ENCODE measurements around the gene NCF1. TPM values are rescaled to one million over a fixed set of nuclear protein-coding genes. Genes with fewer than 3 reads are reported as not detected.
"Not testable (repeated sequence)": the region's sequence is repeated elsewhere in the genome, so short reads cannot be mapped to it uniquely, and the experiment has no call there.

NCF1 gene
- total RNA-seq, 1 experiment from 2014 or later, result not detected

GRCh38 chr7:74783595-74783994 is 9.8 kb downstream of the NCF1 start:
- CTCF ChIA-PET; BruUV-seq (replicated peaks); H3K9me3 ChIP-seq; H3K27me3 ChIP-seq (replicated peaks; ENCODE audit: control insufficient read depth, insufficient read depth, low read length); H3K4me3 ChIP-seq (ENCODE audit: low read depth, low read length); POLR2A ChIA-PET; H3K4me3 Mint-ChIP-seq (ENCODE audit: unreplicated experiment); H3K27ac Mint-ChIP-seq (ENCODE audit: unreplicated experiment); H3K27me3 Mint-ChIP-seq (ENCODE audit: insufficient read depth, unreplicated experiment); intact Hi-C loops (cut with micrococcal nuclease; ENCODE audit: unreplicated experiment); H3K4me1 ChIP-seq; H3K9me3 Mint-ChIP-seq (ENCODE audit: unreplicated experiment); H3K36me3 Mint-ChIP-seq (ENCODE audit: insufficient read depth, unreplicated experiment); DNase-seq; H3K36me3 ChIP-seq (ENCODE audit: control insufficient read depth, insufficient read depth, low read length); H3K4me1 Mint-ChIP-seq (ENCODE audit: low read depth, unreplicated experiment): not testable (repeated sequence)

- intact Hi-C loops (cut with micrococcal nuclease; ENCODE audit: unreplicated experiment); BruUV-seq (replicated peaks); H3K27me3 ChIP-seq (replicated peaks; ENCODE audit: control insufficient read depth, insufficient read depth, low read length); H3K36me3 Mint-ChIP-seq (ENCODE audit: insufficient read depth, unreplicated experiment); H3K9me3 ChIP-seq; CTCF ChIA-PET; H3K9me3 Mint-ChIP-seq (ENCODE audit: unreplicated experiment); H3K27me3 Mint-ChIP-seq (ENCODE audit: insufficient read depth, unreplicated experiment); POLR2A ChIA-PET; H3K36me3 ChIP-seq (ENCODE audit: control insufficient read depth, insufficient read depth, low read length); H3K4me1 ChIP-seq; H3K4me1 Mint-ChIP-seq (ENCODE audit: low read depth, unreplicated experiment); H3K27ac Mint-ChIP-seq (ENCODE audit: unreplicated experiment): not testable (repeated sequence)
- H3K4me3 Mint-ChIP-seq (ENCODE audit: unreplicated experiment), result peak overlapping the region; percentile 52
- DNase-seq, result peak; percentile 97 to 98
- peak overlapping the region; percentile 27 for H3K4me3 ChIP-seq (ENCODE audit: low read depth, low read length)
Measured at GRCh38 chr7:74788369-74789150, 14.7 kb downstream of the NCF1 start.

GRCh38 chr7:74789200-74789736 is 15.5 kb downstream of the NCF1 start:
- H3K27me3 Mint-ChIP-seq (ENCODE audit: insufficient read depth, unreplicated experiment); CTCF ChIA-PET; intact Hi-C loops (cut with micrococcal nuclease; ENCODE audit: unreplicated experiment); H3K4me3 ChIP-seq (ENCODE audit: low read depth, low read length); H3K4me1 Mint-ChIP-seq (ENCODE audit: low read depth, unreplicated experiment); POLR2A ChIA-PET; H3K9me3 Mint-ChIP-seq (ENCODE audit: unreplicated experiment); DNase-seq; H3K27ac Mint-ChIP-seq (ENCODE audit: unreplicated experiment); H3K27me3 ChIP-seq (replicated peaks; ENCODE audit: control insufficient read depth, insufficient read depth, low read length); H3K36me3 Mint-ChIP-seq (ENCODE audit: insufficient read depth, unreplicated experiment); H3K4me3 Mint-ChIP-seq (ENCODE audit: unreplicated experiment); H3K9me3 ChIP-seq; H3K36me3 ChIP-seq (ENCODE audit: control insufficient read depth, insufficient read depth, low read length); H3K4me1 ChIP-seq; BruUV-seq (replicated peaks): not testable (repeated sequence)

- H3K27ac Mint-ChIP-seq (ENCODE audit: unreplicated experiment); H3K27me3 ChIP-seq (replicated peaks; ENCODE audit: control insufficient read depth, insufficient read depth, low read length); DNase-seq; POLR2A ChIA-PET; CTCF ChIA-PET; intact Hi-C loops (cut with micrococcal nuclease; ENCODE audit: unreplicated experiment); H3K36me3 ChIP-seq (ENCODE audit: control insufficient read depth, insufficient read depth, low read length); H3K9me3 Mint-ChIP-seq (ENCODE audit: unreplicated experiment); BruUV-seq (replicated peaks); H3K36me3 Mint-ChIP-seq (ENCODE audit: insufficient read depth, unreplicated experiment); H3K4me1 Mint-ChIP-seq (ENCODE audit: low read depth, unreplicated experiment); H3K27me3 Mint-ChIP-seq (ENCODE audit: insufficient read depth, unreplicated experiment); H3K4me3 Mint-ChIP-seq (ENCODE audit: unreplicated experiment); H3K9me3 ChIP-seq; H3K4me3 ChIP-seq (ENCODE audit: low read depth, low read length); H3K4me1 ChIP-seq: not testable (repeated sequence)
Measured at GRCh38 chr7:74797848-74798622, 24.2 kb downstream of the NCF1 start.

- H3K4me3 Mint-ChIP-seq (ENCODE audit: unreplicated experiment); H3K4me1 ChIP-seq; DNase-seq; H3K4me3 ChIP-seq (ENCODE audit: low read depth, low read length); intact Hi-C loops (cut with micrococcal nuclease; ENCODE audit: unreplicated experiment); H3K9me3 Mint-ChIP-seq (ENCODE audit: unreplicated experiment); H3K27me3 Mint-ChIP-seq (ENCODE audit: insufficient read depth, unreplicated experiment); H3K36me3 ChIP-seq (ENCODE audit: control insufficient read depth, insufficient read depth, low read length); POLR2A ChIA-PET; H3K9me3 ChIP-seq; CTCF ChIA-PET; H3K4me1 Mint-ChIP-seq (ENCODE audit: low read depth, unreplicated experiment); BruUV-seq (replicated peaks); H3K27me3 ChIP-seq (replicated peaks; ENCODE audit: control insufficient read depth, insufficient read depth, low read length); H3K36me3 Mint-ChIP-seq (ENCODE audit: insufficient read depth, unreplicated experiment); H3K27ac Mint-ChIP-seq (ENCODE audit: unreplicated experiment): not testable (repeated sequence)
Measured at GRCh38 chr7:74798644-74799043, 24.8 kb downstream of the NCF1 start.

- H3K4me1 Mint-ChIP-seq (ENCODE audit: low read depth, unreplicated experiment); H3K36me3 Mint-ChIP-seq (ENCODE audit: insufficient read depth, unreplicated experiment); H3K9me3 Mint-ChIP-seq (ENCODE audit: unreplicated experiment); BruUV-seq (replicated peaks); H3K36me3 ChIP-seq (ENCODE audit: control insufficient read depth, insufficient read depth, low read length); H3K4me1 ChIP-seq; H3K27me3 Mint-ChIP-seq (ENCODE audit: insufficient read depth, unreplicated experiment); DNase-seq; intact Hi-C loops (cut with micrococcal nuclease; ENCODE audit: unreplicated experiment); POLR2A ChIA-PET; CTCF ChIA-PET; H3K4me3 ChIP-seq (ENCODE audit: low read depth, low read length); H3K9me3 ChIP-seq; H3K27me3 ChIP-seq (replicated peaks; ENCODE audit: control insufficient read depth, insufficient read depth, low read length); H3K27ac Mint-ChIP-seq (ENCODE audit: unreplicated experiment); H3K4me3 Mint-ChIP-seq (ENCODE audit: unreplicated experiment): not testable (repeated sequence)
Measured at GRCh38 chr7:74815882-74816281, 42.1 kb downstream of the NCF1 start.
